Neuronal stem cell (in vitro differentiated cells): ENCODE data around the gene MAD1L1.

ENCODE experiments used
- DNase-seq: peaks from one replicate; pipeline ENCODE4 v3.0.0-alpha.2; 2013; ENCODE audit warnings: low spot score
- H2AFZ ChIP-seq: one replicate; pipeline ENCODE4 v1.6.1; 2013; ENCODE audit warnings: mild to moderate bottlenecking, low read length, inconsistent platforms
- H2AK5ac ChIP-seq: 2 replicates; pipeline ENCODE4 v1.6.1; 2013; ENCODE audit warnings: low read depth, mild to moderate bottlenecking, inconsistent platforms, low read length, moderate library complexity, mixed read lengths
- H2BK120ac ChIP-seq: 2 replicates; pipeline ENCODE4 v1.6.1; 2013; ENCODE audit warnings: low read depth, mild to moderate bottlenecking, inconsistent platforms, low read length, moderate library complexity, mixed read lengths
- H2BK12ac ChIP-seq: one replicate; pipeline ENCODE4 v1.6.1; 2013; ENCODE audit warnings: low read length, inconsistent platforms
- H2BK15ac ChIP-seq: 2 replicates; pipeline ENCODE4 v1.6.1; 2013; ENCODE audit warnings: mild to moderate bottlenecking, low read length, inconsistent platforms, mixed read lengths
- H2BK5ac ChIP-seq: one replicate; pipeline ENCODE4 v1.6.1; 2013; ENCODE audit warnings: inconsistent platforms, mild to moderate bottlenecking, low read length, moderate library complexity
- H3K14ac ChIP-seq: one replicate; pipeline ENCODE4 v1.6.1; 2013; ENCODE audit warnings: low read length, inconsistent platforms
- H3K18ac ChIP-seq: 2 replicates; pipeline ENCODE4 v1.6.1; 2013; ENCODE audit warnings: low read length, inconsistent platforms
- H3K23ac ChIP-seq: 2 replicates; pipeline ENCODE4 v1.6.1; 2013; ENCODE audit warnings: low read depth, mild to moderate bottlenecking, mixed read lengths, low read length, inconsistent platforms; ENCODE audit not compliant: poor library complexity
- H3K27ac ChIP-seq: replicated peaks from 3 replicates; pipeline ENCODE4 v1.5.1; 2013; ENCODE audit warnings: low read length, inconsistent platforms
- H3K27me3 ChIP-seq, 3 experiments: 2 replicates each; pipeline ENCODE4 v1.6.1; 2013; ENCODE audit warnings: low read length in 3 of 3, mild to moderate bottlenecking in 2 of 3, inconsistent platforms in 1 of 3, low read depth in 1 of 3, mixed read lengths in 1 of 3, moderate library complexity in 1 of 3; ENCODE audit not compliant: control insufficient read depth in 3 of 3, insufficient read depth in 3 of 3
- H3K36me3 ChIP-seq, 2 donors: replicated peaks in 1 of 2; 2 replicates each; pipeline ENCODE4 v1.6.1; 2013; ENCODE audit warnings: low read length in 2 of 2; ENCODE audit not compliant: control insufficient read depth in 2 of 2, insufficient read depth in 2 of 2
- H3K4ac ChIP-seq: 2 replicates; pipeline ENCODE4 v1.6.1; 2013; ENCODE audit warnings: inconsistent platforms, mild to moderate bottlenecking, low read length, moderate library complexity
- H3K4me1 ChIP-seq, 2 donors: 1 replicate in 1 of 2; 2 replicates in 1 of 2; pipeline ENCODE4 v1.6.1; 2013; ENCODE audit warnings: low read length in 2 of 2, low read depth in 1 of 2; ENCODE audit not compliant: control insufficient read depth in 2 of 2, insufficient read depth in 1 of 2
- H3K4me2 ChIP-seq: one replicate; pipeline ENCODE4 v1.6.1; 2013; ENCODE audit warnings: mild to moderate bottlenecking, low read length, inconsistent platforms; ENCODE audit not compliant: insufficient read depth, poor library complexity, severe bottlenecking
- H3K4me3 ChIP-seq, 2 donors: 2 replicates each; pipeline ENCODE4 v1.5.1; 2013; ENCODE audit warnings: low read length in 2 of 2, mild to moderate bottlenecking in 2 of 2, inconsistent platforms in 1 of 2, moderate library complexity in 1 of 2
- H3K79me1 ChIP-seq: one replicate; pipeline ENCODE4 v1.6.1; 2013; ENCODE audit warnings: low read depth, mild to moderate bottlenecking, inconsistent platforms, low read length, moderate library complexity
- H3K9ac ChIP-seq: one replicate; pipeline ENCODE4 v1.6.1; 2013; ENCODE audit warnings: mild to moderate bottlenecking, low read depth, low read length, inconsistent platforms; ENCODE audit not compliant: poor library complexity
- H3K9me3 ChIP-seq, 2 donors: replicated peaks in 1 of 2; 2 replicates each; pipeline versions ENCODE3 to v1.6.1; 2013; ENCODE audit warnings: low read length in 2 of 2, mild to moderate bottlenecking in 2 of 2, inconsistent platforms in 1 of 2, low read depth in 1 of 2, mixed read lengths in 1 of 2, moderate library complexity in 1 of 2; ENCODE audit not compliant: control insufficient read depth in 2 of 2, insufficient read depth in 1 of 2
- H4K8ac ChIP-seq: one replicate; pipeline ENCODE4 v1.6.1; 2013; ENCODE audit warnings: low read depth, mild to moderate bottlenecking, inconsistent platforms, low read length, moderate library complexity
- H4K91ac ChIP-seq: one replicate; pipeline ENCODE4 v1.6.1; 2013; ENCODE audit warnings: low read length, low read depth, mild to moderate bottlenecking, inconsistent platforms; ENCODE audit not compliant: poor library complexity
- WGBS, 2 donors: extraction: QIAGEN DNeasy Blood & Tissue Kit; methylation state at CpG; one replicate each; pipeline ENCODE4 v1.1.7; 2013; ENCODE audit warnings: missing lambda C conversion rate in 2 of 2, mixed read lengths in 1 of 2; ENCODE audit not compliant: insufficient read length in 2 of 2, insufficient replicate concordance in 1 of 2; ENCODE audit errors: extremely low coverage in 2 of 2; 5-methylcytosine and 5-hydroxymethylcytosine counted together

The MAD1L1 gene

GRCh38 chr7:2030475-2031450 lies 202.0 kb downstream of the MAD1L1 start:
- Histone ChIP-seq H3K18ac (peak overlapping the region; percentile 52), H2BK120ac (no peak overlapping the region), H3K4me2 (no peak overlapping the region), H3K36me3 (no peaks in the 10 kb centered on the region), H3K9me3 (peaks cover 1 to 13% of the 10 kb centered on the region in 2 donors), H3K14ac (peak overlapping the region; percentile 49), H3K4ac (no peak overlapping the region), H3K4me1 (peaks cover 6 to 9% of the 10 kb centered on the region in 2 donors), H2BK15ac (no peak overlapping the region), H3K9ac (no peak overlapping the region), H4K91ac (no peak overlapping the region), H3K27me3 (no peaks in the 10 kb centered on the region), H2AK5ac (no peak overlapping the region), H2BK12ac (no peak overlapping the region), H3K23ac (peak overlapping the region; percentile 35), H4K8ac (no peak overlapping the region), H2BK5ac (no peak overlapping the region), H2AFZ (no peak overlapping the region), H3K79me1 (peaks cover 11% of the 10 kb centered on the region), H3K4me3 (no peak overlapping the region), H3K27ac (no peak overlapping the region)
- WGBS, 2 donors, result no CpG with 5 or more reads among the region's 32 CpGs
- DNase-seq, result no peak

- no peak overlapping the region for H2BK15ac ChIP-seq
- H3K18ac ChIP-seq, result no peak overlapping the region
- no peaks in the 10 kb centered on the region for H3K36me3 ChIP-seq
- H3K23ac ChIP-seq, result no peak overlapping the region
- H3K14ac ChIP-seq, result no peak overlapping the region
- no peak overlapping the region for H2BK120ac ChIP-seq
- no CpG with 5 or more reads among the region's 15 CpGs for WGBS, 2 donors
- H3K9ac ChIP-seq, result no peak overlapping the region
- no peak overlapping the region for H3K4me3 ChIP-seq
- H3K9me3 ChIP-seq, result peaks cover 1 to 20% of the 10 kb centered on the region in 2 donors
- H2BK5ac ChIP-seq, result no peak overlapping the region
- H3K79me1 ChIP-seq, result peaks cover 11% of the 10 kb centered on the region
- no peak overlapping the region for H2BK12ac ChIP-seq
- H2AFZ ChIP-seq, result no peak overlapping the region
- H2AK5ac ChIP-seq, result no peak overlapping the region
- H3K27ac ChIP-seq, result no peak overlapping the region
- no peak overlapping the region for H3K4me2 ChIP-seq
- no peak overlapping the region for H4K8ac ChIP-seq
- H3K27me3 ChIP-seq, result no peaks in the 10 kb centered on the region
- H4K91ac ChIP-seq, result no peak overlapping the region
- H3K4ac ChIP-seq, result no peak overlapping the region
- H3K4me1 ChIP-seq, result peaks cover 6 to 9% of the 10 kb centered on the region in 2 donors
- DNase-seq, result no peak
These were observed 202.8 kb downstream of the MAD1L1 start for GRCh38 chr7:2029936-2030335.

- H3K27me3 ChIP-seq, result no peaks in the 10 kb centered on the region
These were observed 203.4 kb downstream of the MAD1L1 start for GRCh38 chr7:2029211-2029905.

GRCh38 chr7:2028733-2029132 lies 204.0 kb downstream of the MAD1L1 start:
- Histone ChIP-seq H3K4ac (no peak overlapping the region), H3K9me3 (peaks cover 7 to 31% of the 10 kb centered on the region in 2 donors), H3K4me3 (peak overlapping the region in 1 of 2 donors; percentile 64), H3K4me2 (no peak overlapping the region), H3K27ac (no peak overlapping the region), H3K18ac (no peak overlapping the region), H2BK12ac (no peak overlapping the region), H2BK5ac (no peak overlapping the region), H3K4me1 (peaks cover 6 to 7% of the 10 kb centered on the region in 2 donors), H4K8ac (no peak overlapping the region), H3K14ac (no peak overlapping the region), H2BK15ac (no peak overlapping the region), H3K23ac (no peak overlapping the region), H3K79me1 (peaks cover 11% of the 10 kb centered on the region), H2AFZ (no peak overlapping the region), H2BK120ac (no peak overlapping the region), H3K36me3 (no peaks in the 10 kb centered on the region), H3K9ac (no peak overlapping the region), H4K91ac (no peak overlapping the region), H2AK5ac (no peak overlapping the region), H3K27me3 (no peaks in the 10 kb centered on the region)
- no peak for DNase-seq
- no CpG with 5 or more reads among the region's 7 CpGs for WGBS, 2 donors

More at GRCh38 chr7:2029211-2029905, 203.4 kb downstream of the MAD1L1 start:
- Histone ChIP-seq H2AFZ (no peak overlapping the region), H3K9me3 (peaks cover 4 to 26% of the 10 kb centered on the region in 2 donors), H3K23ac (no peak overlapping the region), H2AK5ac (no peak overlapping the region), H2BK12ac (no peak overlapping the region), H3K18ac (no peak overlapping the region), H3K27ac (no peak overlapping the region), H3K9ac (no peak overlapping the region), H2BK120ac (no peak overlapping the region), H3K14ac (no peak overlapping the region), H3K79me1 (peaks cover 11% of the 10 kb centered on the region), H2BK5ac (no peak overlapping the region), H3K4ac (no peak overlapping the region), H4K91ac (no peak overlapping the region), H3K36me3 (no peaks in the 10 kb centered on the region), H4K8ac (no peak overlapping the region), H3K4me3 (no peak overlapping the region), H3K4me2 (no peak overlapping the region), H3K4me1 (peaks cover 6 to 7% of the 10 kb centered on the region in 2 donors), H2BK15ac (no peak overlapping the region)
- 100% methylated on average over 1 of the region's 16 CpGs; no CpG with 5 or more reads in 1 of the 2 donors for WGBS, 2 donors
- no peak for DNase-seq
